ENCODE measurements around the gene NLRP9.

The NLRP9 gene

DNA sequence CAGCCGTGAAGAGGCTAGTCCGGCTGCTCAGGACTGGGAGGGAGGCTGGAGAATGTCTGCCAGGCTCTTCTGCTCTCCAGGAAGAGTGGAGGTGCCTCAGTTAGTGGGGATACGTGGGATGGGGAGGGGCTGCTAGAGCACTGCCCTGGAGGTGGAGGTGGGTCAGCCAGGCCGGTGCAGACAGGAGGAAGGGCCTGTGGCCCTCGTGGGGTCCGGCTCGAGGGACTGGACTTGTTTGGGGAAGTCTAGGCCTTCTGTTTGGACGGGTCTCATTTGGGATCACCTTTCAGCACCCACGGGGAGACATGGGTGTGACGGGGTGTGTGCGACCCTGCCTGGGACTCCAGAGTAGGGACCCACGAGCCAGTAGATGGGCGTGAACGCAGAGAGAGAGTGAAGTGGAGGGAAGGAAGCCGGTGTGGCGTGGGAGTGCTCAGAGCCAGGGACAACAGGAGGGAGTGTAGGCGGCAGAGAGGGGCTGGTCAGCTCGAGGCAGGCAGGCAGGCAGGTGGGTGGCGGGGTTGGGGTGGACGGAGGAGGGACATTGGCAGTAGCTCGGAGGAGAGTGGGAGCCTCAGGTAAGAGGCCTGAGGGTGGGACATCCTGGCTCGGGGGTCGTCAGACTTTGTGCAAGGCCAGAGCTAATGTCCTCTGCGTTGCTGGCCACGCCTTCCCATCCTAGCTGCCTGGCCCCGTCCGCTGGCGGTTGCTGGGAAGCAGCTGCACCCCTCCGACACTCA lies 51.7 kb downstream of the NLRP9 start:
- no peak for DNase-seq (ENCODE audit: low read depth)
- no peak overlapping the region for H3K4me3 ChIP-seq (ENCODE audit: low read depth, low read length)
- TF ChIP-seq, protein P1, sequence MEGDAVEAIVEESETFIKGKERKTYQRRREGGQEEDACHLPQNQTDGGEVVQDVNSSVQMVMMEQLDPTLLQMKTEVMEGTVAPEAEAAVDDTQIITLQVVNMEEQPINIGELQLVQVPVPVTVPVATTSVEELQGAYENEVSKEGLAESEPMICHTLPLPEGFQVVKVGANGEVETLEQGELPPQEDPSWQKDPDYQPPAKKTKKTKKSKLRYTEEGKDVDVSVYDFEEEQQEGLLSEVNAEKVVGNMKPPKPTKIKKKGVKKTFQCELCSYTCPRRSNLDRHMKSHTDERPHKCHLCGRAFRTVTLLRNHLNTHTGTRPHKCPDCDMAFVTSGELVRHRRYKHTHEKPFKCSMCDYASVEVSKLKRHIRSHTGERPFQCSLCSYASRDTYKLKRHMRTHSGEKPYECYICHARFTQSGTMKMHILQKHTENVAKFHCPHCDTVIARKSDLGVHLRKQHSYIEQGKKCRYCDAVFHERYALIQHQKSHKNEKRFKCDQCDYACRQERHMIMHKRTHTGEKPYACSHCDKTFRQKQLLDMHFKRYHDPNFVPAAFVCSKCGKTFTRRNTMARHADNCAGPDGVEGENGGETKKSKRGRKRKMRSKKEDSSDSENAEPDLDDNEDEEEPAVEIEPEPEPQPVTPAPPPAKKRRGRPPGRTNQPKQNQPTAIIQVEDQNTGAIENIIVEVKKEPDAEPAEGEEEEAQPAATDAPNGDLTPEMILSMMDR (conservative IDR thresholded peaks at IDR 0.05; ENCODE audit: low read depth, low read length), result no peak

DNA sequence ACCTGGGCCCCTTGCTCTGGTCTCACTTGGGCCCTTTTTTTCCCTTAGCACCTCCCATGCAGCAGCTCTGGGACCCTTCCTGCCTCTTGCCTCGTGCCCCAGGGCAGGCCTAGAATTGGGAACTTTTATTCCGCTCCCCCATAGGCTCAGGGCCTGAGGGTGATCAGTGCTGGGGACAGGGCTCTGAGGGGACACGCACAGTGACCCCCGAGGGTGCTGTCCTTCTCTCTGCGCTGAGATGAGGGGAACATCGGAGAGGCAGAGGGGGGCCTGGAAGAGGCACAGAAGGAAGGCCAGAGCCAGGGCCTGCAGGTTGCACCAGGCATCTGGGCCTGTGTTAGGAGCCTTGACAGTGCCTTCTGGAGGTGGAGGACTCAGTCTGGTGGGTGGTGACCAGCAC lies 52.4 kb downstream of the NLRP9 start:
- TF ChIP-seq, protein P1 (conservative IDR thresholded peaks at IDR 0.05; ENCODE audit: low read depth, low read length), result no peak
- no peak overlapping the region for H3K4me3 ChIP-seq (ENCODE audit: low read depth, low read length)
- no peak for DNase-seq (ENCODE audit: low read depth)

DNA sequence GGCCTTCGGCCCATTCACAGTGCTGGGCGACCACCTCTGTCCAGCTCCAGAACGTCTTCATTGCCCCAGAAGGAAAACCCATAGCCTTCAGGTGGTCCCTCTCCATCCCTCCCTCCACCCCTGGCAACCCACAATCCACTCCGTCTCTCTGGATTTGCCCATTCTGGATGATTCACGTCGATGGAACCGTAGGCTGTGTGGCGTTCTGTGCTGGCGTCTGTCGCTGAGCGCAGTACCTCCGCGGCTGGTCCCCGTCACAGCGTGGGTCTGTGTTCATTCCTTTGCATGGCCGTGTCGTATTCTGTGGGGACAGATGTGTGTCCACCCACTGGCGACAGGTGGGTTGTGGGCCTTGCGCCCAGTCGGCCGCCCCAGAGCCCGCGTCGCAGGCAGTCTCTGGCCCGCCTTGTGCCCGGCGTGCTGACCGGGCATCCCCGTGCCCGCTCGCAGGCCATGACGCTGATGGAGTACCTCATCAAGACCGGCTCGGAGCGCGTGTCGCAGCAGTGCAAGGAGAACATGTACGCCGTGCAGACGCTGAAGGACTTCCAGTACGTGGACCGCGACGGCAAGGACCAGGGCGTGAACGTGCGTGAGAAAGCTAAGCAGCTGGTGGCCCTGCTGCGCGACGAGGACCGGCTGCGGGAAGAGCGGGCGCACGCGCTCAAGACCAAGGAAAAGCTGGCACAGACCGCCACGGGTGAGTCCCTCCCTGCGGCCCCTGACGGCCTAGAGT lies 53.1 kb downstream of the NLRP9 start:
- no peak for DNase-seq (ENCODE audit: low read depth)
- no peak overlapping the region for H3K4me3 ChIP-seq (ENCODE audit: low read depth, low read length)
- TF ChIP-seq, protein P1 (conservative IDR thresholded peaks at IDR 0.05; ENCODE audit: low read depth, low read length), result no peak

DNA sequence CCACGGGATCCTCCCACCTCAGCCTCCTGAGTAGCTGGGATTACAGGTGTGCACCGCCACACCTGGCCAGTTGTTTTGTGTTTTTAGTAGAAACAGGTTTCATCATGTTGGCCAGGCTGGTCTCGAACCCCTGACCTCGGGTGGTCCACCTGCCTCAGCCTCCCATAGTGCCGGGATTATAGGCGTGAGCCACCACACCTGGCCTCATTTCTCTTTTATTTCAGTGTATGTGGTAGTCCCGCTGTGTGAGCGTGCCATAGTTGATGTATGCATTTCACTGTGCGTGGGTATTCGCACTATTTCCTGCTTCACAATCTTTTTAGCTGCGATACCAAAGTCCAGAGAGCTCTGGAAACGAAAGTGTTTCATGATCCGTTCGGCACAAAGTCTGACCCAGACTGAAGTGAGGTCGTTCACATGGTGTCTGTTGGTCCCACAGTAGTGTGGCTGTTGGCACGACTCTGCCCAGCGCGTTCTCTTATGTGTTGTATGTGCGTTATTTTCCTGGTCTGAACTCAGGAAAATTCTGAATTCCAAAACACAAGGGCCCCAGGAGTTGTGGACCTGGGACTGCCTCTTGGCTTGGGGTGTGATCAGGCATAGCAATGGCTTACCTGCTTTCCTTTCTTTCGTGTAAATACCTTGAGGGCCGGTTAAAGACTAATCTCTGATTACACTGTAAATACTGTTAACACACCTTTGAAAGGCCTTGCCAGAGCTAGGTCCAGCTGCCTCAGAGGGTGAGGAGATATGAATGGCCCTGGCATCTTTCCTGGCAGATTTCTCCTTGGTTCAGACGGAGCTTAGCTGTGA lies 54.5 kb downstream of the NLRP9 start:
- DNase-seq (ENCODE audit: low read depth), result no peak
- TF ChIP-seq, protein P1 (conservative IDR thresholded peaks at IDR 0.05; ENCODE audit: low read depth, low read length), result no peak
- H3K4me3 ChIP-seq (ENCODE audit: low read depth, low read length), result no peak overlapping the region

DNA sequence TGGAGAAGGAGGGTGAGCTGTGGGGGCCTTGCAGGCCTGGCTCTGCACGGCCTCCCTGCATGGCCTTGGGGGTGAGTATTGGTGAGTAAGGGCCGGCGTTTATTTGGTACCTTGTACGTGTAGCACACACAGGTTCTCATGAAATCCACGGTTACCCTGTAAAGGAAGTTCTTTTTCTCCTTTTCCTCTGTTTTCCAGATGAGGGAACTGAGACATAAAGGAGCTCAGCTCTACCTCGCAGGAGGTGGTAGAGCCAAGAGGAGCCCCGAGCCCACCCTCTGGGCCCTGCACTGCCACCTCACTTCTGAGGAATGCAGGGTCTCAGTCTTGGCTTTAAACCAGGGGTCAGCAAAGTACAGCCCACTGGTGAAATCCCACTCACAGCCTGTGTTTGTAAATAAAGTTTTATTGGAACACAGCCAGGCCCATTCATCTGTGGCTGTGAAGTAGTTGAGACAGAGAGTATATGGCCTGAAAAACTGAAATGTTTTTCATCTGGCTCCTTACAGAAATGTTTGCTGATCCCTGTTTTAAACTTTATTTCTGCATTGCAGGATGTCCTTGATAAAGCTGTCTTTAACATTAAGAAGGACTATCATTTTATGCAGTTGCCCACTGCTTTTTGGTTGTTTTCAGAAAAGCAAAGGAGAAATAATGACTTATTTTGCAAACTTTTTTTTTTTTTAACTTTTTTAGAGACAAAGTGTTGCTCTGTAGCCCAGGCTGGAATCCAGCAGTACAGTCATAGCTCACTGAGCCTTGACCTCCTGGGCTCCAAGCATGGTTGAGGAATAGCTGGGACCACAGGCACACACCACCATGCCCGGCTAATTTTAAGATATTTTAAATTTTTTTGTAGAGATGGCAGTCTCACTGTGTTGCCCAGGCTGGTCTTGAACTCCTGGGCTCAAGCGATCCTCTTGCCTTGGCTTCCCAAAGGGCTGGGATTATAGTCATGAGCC lies 56.8 kb downstream of the NLRP9 start:
- no peak overlapping the region for H3K4me3 ChIP-seq (ENCODE audit: low read depth, low read length)
- TF ChIP-seq, protein P1 (conservative IDR thresholded peaks at IDR 0.05; ENCODE audit: low read depth, low read length), result no peak
- DNase-seq (ENCODE audit: low read depth), result peak; percentile 59

Measured in choroid plexus epithelial cell (primary cell).